ENCODE measurements around the gene CELF3.

DNA sequence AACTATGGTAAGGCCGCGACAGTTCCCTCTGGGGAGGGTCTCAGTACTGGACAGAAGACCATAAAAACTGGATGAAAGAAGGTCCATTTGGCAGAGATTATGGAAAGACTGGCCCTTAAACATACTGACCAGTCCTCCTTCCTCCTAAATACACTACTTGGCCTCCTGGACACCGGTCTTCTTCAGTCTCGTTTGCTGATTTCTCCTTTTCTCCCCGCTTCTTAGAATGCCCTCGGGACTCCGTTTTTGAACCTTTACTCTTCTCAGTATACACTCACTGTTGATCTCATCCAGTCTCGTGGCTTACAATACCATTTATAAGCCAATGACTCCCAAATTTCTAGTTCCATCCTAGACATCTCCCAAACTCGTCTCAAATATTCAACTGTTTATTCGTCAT, 47.4 kb upstream of the CELF3 start:
- TF ChIP-seq, protein P1, sequence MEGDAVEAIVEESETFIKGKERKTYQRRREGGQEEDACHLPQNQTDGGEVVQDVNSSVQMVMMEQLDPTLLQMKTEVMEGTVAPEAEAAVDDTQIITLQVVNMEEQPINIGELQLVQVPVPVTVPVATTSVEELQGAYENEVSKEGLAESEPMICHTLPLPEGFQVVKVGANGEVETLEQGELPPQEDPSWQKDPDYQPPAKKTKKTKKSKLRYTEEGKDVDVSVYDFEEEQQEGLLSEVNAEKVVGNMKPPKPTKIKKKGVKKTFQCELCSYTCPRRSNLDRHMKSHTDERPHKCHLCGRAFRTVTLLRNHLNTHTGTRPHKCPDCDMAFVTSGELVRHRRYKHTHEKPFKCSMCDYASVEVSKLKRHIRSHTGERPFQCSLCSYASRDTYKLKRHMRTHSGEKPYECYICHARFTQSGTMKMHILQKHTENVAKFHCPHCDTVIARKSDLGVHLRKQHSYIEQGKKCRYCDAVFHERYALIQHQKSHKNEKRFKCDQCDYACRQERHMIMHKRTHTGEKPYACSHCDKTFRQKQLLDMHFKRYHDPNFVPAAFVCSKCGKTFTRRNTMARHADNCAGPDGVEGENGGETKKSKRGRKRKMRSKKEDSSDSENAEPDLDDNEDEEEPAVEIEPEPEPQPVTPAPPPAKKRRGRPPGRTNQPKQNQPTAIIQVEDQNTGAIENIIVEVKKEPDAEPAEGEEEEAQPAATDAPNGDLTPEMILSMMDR (IDR thresholded peaks at IDR 0.05), result no peak
- no peak for TF ChIP-seq EZH2 (IDR thresholded peaks at IDR 0.05)
- no peak for TF ChIP-seq EZH2phosphoT487 (IDR thresholded peaks at IDR 0.05)
